GM19467 (cell line): ENCODE measurements around the gene FGG.

ENCODE experiments used
- ATAC-seq: cut with Tn5 transposase; IDR thresholded peaks from one replicate; pipeline ENCODE4 v1.9.1; 2021; ENCODE audit warnings: mild to moderate bottlenecking, moderate library complexity; ENCODE audit not compliant: unreplicated experiment

The FGG gene

GRCh38 chr4:154559494-154560418, 52.7 kb downstream of the FGG start:
- peak; percentile 89 for ATAC-seq

DNA sequence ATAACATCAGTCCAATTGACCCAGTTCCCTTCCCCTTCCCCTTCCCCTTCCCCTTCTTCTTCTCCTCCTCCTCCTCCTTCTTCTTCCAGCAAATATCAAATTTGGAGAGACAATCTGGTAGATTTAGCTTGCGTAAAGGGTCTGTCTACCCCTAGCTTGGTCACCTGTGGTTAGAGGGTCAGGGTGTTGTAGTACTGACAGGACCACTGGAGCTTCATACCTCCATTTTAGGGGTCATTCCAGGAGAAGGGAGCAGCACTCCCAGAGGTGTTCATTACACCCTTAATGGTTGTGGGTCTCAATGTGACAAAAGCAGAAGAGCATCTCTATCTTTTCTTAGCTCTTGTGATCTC, 53.3 kb downstream of the FGG start:
- ATAC-seq: no peak
